Neural progenitor cell (in vitro differentiated cells): ENCODE measurements around the gene PRX. TPM values are rescaled to one million over a fixed set of nuclear protein-coding genes. Genes with fewer than 3 reads are reported as not detected.

Experiments
- DNase-seq: peaks from one replicate; pipeline ENCODE4 v3.0.0-alpha.2; 2016; ENCODE audit warnings: low spot score
- H2AFZ ChIP-seq: fragments of 200-600 bp; sonication (generic); replicated peaks from 2 replicates; pipeline ENCODE4 v1.6.1; 2016; ENCODE audit warnings: antibody characterized with exemption
- H3F3A ChIP-seq: fragments of 200-600 bp; sonication (generic); 2 replicates; pipeline ENCODE4 v1.6.1; 2016; ENCODE audit warnings: antibody characterized with exemption, low read depth
- H3K27ac ChIP-seq: fragments of 200-600 bp; sonication (generic); 2 replicates; pipeline ENCODE4 v1.5.1; 2016; ENCODE audit warnings: mild to moderate bottlenecking
- H3K27me3 ChIP-seq: fragments of 200-600 bp; sonication (generic); 2 replicates; pipeline ENCODE4 v1.6.1; 2016; ENCODE audit warnings: mild to moderate bottlenecking, moderate library complexity
- H3K36me3 ChIP-seq: fragments of 200-600 bp; sonication (generic); 2 replicates; pipeline ENCODE4 v1.5.1; 2016
- H3K4me1 ChIP-seq: fragments of 200-600 bp; sonication (generic); 2 replicates; pipeline ENCODE4 v1.6.1; 2016; ENCODE audit warnings: mixed run types
- H3K4me2 ChIP-seq: fragments of 200-600 bp; sonication (generic); 2 replicates; pipeline ENCODE4 v1.6.1; 2016
- H3K4me3 ChIP-seq: fragments of 200-600 bp; sonication (generic); 2 replicates; pipeline ENCODE4 v1.5.1; 2016
- H3K79me2 ChIP-seq: fragments of 200-600 bp; sonication (generic); 2 replicates; pipeline ENCODE4 v1.6.1; 2016; ENCODE audit warnings: low read depth
- H3K9ac ChIP-seq: fragments of 200-600 bp; sonication (generic); 2 replicates; pipeline ENCODE4 v1.6.1; 2016
- H3K9me3 ChIP-seq: fragments of 200-600 bp; sonication (generic); 2 replicates; pipeline ENCODE4 v1.5.1; 2016; ENCODE audit warnings: low read depth
- H4K20me1 ChIP-seq: fragments of 200-600 bp; sonication (generic); 2 replicates; pipeline ENCODE4 v1.6.1; 2016; ENCODE audit warnings: low read depth
- H3K27ac Mint-ChIP-seq: 3 replicates; pipeline ENCODE4 v1.8.0; 2021; ENCODE audit warnings: mixed read lengths
- H3K27me3 Mint-ChIP-seq: 2 replicates; pipeline ENCODE4 v1.8.0; 2022; ENCODE audit warnings: low read depth, mild to moderate bottlenecking, inconsistent platforms, moderate library complexity, mixed read lengths; ENCODE audit not compliant: insufficient read depth
- H3K36me3 Mint-ChIP-seq: 3 replicates; pipeline ENCODE4 v1.8.0; 2021; ENCODE audit warnings: mixed read lengths
- H3K4me1 Mint-ChIP-seq: 3 replicates; pipeline ENCODE4 v1.8.0; 2021; ENCODE audit warnings: mixed read lengths
- H3K4me3 Mint-ChIP-seq: 3 replicates; pipeline ENCODE4 v1.8.0; 2021; ENCODE audit warnings: mild to moderate bottlenecking, moderate library complexity, mixed read lengths
- H3K9me3 Mint-ChIP-seq: 3 replicates; pipeline ENCODE4 v1.8.0; 2020; ENCODE audit warnings: mixed read lengths
- EZH2 ChIP-seq: fragments of 200-600 bp; sonication (generic); IDR thresholded peaks from 2 replicates; pipeline ENCODE4 v1.6.1; 2017; ENCODE audit warnings: antibody characterized with exemption, mild to moderate bottlenecking, moderate library complexity
- EZH2phosphoT487 ChIP-seq: fragments of 200-600 bp; sonication (generic); IDR thresholded peaks from 2 replicates; pipeline ENCODE4 v1.6.1; 2017; ENCODE audit warnings: antibody characterized with exemption
- total RNA-seq: library from RNA; depleted of rRNA; stranded (reverse); fragments of >200 nt; gene quantifications from 2 replicates; pipeline ENCODE4 v1.2.3, GENCODE V29; 2015; ENCODE audit warnings: low replicate concordance
- TF ChIP-seq, protein P1 (sequence below): fragments of 200-600 bp; sonication (generic); IDR thresholded peaks from 2 replicates; pipeline ENCODE4 v1.5.1; 2017; ENCODE audit warnings: antibody characterized with exemption, mild to moderate bottlenecking

The PRX gene
- total RNA-seq, 1 donor from 2014 or later, result 1.4 TPM

DNA sequence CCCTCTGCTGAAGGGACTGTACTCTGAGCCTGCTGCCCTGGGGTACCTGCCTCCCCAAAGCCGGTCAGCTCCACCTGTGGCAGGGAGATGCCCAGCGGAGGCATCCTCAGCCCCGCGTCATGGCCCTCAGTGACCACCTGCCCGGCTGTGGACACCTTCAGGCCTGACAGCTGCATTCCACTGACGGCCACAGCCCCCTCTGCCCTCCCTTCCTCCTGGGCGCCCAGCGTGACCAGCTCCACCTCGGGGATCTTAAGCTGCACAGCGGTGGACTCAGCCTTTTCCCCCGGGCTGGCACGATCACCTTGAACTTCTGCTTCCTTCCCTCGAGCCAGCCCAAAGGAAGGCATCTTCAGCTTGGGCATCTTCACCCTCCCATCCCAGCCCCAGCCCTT lies 18.4 kb downstream of the PRX start:
- no peak for DNase-seq
- no peaks in the 10 kb centered on the region for H3K9me3 Mint-ChIP-seq

DNA sequence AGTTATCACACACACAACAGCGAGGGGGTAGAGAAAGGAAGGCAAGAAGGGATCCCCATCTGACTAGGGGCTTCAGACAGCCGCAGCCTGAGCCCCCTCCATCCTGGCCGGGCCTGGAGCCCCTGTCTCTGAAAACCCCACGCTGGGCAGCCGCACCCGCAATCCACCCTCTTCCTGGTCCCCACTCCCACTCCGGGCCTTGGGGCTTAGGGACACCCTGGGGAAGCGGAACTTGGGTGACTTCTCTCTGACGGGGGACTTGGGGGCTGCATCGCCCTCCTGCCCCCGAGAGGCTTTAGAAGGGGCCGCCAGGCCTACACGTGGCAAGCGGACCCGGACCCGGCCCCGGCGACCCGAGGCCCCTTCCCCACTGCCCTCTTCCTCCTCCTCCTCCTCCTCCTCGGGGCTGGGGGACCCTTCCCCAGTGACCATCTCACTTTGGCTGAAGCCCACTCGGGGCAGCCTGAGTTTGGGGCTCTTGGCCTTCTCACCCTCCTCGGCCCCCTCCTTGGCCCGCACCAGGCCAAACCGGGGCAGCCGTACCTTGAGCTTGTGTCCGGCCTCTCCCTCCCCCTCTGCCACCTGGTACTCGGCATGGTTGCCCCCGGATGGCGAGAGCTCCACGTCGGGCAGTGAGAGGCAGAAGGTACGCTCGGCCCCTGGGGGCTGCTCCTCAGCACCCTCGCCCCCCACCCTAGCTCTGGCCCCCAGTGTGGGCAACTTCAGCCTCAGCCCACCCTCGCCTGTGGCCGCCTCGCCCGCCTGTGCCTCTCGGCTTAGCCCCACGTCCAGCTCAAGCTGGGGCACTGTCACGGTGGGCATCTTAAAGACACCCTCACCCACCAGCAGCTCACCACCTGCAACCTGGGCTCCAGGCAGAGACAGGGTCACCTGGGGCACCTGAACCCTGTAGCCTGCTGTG lies 19.0 kb downstream of the PRX start:
- H3F3A ChIP-seq, result peaks cover 3% of the 10 kb centered on the region
- no peak overlapping the region for H3K27ac Mint-ChIP-seq
- no peaks in the 10 kb centered on the region for H3K36me3 Mint-ChIP-seq
- no peak overlapping the region for H3K4me3 Mint-ChIP-seq
- no peaks in the 10 kb centered on the region for H3K4me1 ChIP-seq
- H3K36me3 ChIP-seq, result no peaks in the 10 kb centered on the region
- DNase-seq, result no peak
- peaks cover 15% of the 10 kb centered on the region for H3K27me3 ChIP-seq
- peaks cover 9% of the 10 kb centered on the region for H3K4me1 Mint-ChIP-seq
- H3K9me3 Mint-ChIP-seq, result no peaks in the 10 kb centered on the region
- H3K79me2 ChIP-seq, result no peaks in the 10 kb centered on the region
- H2AFZ ChIP-seq, result no peak overlapping the region
- TF ChIP-seq EZH2phosphoT487 (no peak), EZH2 (no peak)
- TF ChIP-seq, protein P1, sequence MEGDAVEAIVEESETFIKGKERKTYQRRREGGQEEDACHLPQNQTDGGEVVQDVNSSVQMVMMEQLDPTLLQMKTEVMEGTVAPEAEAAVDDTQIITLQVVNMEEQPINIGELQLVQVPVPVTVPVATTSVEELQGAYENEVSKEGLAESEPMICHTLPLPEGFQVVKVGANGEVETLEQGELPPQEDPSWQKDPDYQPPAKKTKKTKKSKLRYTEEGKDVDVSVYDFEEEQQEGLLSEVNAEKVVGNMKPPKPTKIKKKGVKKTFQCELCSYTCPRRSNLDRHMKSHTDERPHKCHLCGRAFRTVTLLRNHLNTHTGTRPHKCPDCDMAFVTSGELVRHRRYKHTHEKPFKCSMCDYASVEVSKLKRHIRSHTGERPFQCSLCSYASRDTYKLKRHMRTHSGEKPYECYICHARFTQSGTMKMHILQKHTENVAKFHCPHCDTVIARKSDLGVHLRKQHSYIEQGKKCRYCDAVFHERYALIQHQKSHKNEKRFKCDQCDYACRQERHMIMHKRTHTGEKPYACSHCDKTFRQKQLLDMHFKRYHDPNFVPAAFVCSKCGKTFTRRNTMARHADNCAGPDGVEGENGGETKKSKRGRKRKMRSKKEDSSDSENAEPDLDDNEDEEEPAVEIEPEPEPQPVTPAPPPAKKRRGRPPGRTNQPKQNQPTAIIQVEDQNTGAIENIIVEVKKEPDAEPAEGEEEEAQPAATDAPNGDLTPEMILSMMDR, result no peak
- H3K4me3 ChIP-seq, result no peak overlapping the region
- no peaks in the 10 kb centered on the region for H3K9me3 ChIP-seq
- H3K9ac ChIP-seq, result no peak overlapping the region
- H3K27me3 Mint-ChIP-seq, result peaks cover 14% of the 10 kb centered on the region
- H3K27ac ChIP-seq, result no peak overlapping the region
- H3K4me2 ChIP-seq, result no peak overlapping the region
- H4K20me1 ChIP-seq, result no peaks in the 10 kb centered on the region

More for the DNA sequence above, 18.4 kb downstream of the PRX start:
- Histone ChIP-seq H3F3A (peaks cover 8% of the 10 kb centered on the region), H3K36me3 (no peaks in the 10 kb centered on the region), H3K4me2 (no peak overlapping the region), H3K79me2 (no peaks in the 10 kb centered on the region), H4K20me1 (no peaks in the 10 kb centered on the region), H3K27me3 (peaks cover 21% of the 10 kb centered on the region), H3K4me3 (no peak overlapping the region), H3K9ac (no peak overlapping the region), H2AFZ (no peak overlapping the region), H3K9me3 (no peaks in the 10 kb centered on the region), H3K27ac (no peak overlapping the region), H3K4me1 (no peaks in the 10 kb centered on the region)
- TF ChIP-seq, protein P1, result no peak
- TF ChIP-seq EZH2phosphoT487 (no peak), EZH2 (no peak)
- Mint-ChIP-seq H3K36me3 (no peaks in the 10 kb centered on the region), H3K4me3 (no peak overlapping the region), H3K4me1 (peaks cover 14% of the 10 kb centered on the region), H3K27ac (no peak overlapping the region), H3K27me3 (peaks cover 18% of the 10 kb centered on the region)

DNA sequence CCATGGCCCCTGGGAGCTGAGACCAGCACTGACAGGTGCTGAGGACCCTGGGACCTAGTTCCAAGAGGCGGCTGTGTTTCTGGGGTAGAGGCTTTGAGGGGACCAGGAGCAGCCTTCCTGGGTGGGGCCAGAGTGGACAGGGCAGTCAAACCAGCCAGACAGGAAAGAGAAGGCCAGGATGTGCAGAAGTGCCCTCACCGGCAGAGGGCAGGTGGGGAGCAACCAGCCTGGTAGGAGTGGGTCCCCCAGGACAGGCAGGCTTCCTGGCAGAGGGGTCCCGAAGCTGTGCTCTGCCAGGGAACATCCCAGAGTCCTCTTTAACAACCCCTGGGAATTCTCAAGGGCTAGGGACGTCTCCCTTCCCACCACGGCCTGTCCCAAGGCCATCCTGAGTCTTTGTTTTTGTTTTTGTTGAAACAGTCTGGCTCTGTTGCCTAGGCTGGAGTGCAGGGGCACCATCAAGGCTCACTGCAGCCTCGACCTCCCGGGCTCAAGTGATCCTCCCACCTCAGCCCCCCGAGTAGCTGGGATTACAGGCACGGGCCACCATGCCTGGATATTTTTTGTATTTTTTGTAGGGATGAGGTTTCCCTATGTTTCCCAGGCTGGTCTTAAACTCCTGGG lies 20.2 kb downstream of the PRX start:
- Histone ChIP-seq H3K4me3 (no peak overlapping the region), H3K4me1 (no peaks in the 10 kb centered on the region), H3K27ac (no peak overlapping the region), H3F3A (no peaks in the 10 kb centered on the region), H2AFZ (no peak overlapping the region), H4K20me1 (no peaks in the 10 kb centered on the region), H3K36me3 (no peaks in the 10 kb centered on the region), H3K4me2 (no peak overlapping the region), H3K9ac (no peak overlapping the region), H3K27me3 (peaks cover 4% of the 10 kb centered on the region), H3K79me2 (no peaks in the 10 kb centered on the region), H3K9me3 (no peaks in the 10 kb centered on the region)
- TF ChIP-seq EZH2phosphoT487, result no peak
- TF ChIP-seq, protein P1, result no peak
- no peak for TF ChIP-seq EZH2
- Mint-ChIP-seq H3K36me3 (no peaks in the 10 kb centered on the region), H3K9me3 (no peaks in the 10 kb centered on the region), H3K27me3 (peaks cover 10% of the 10 kb centered on the region), H3K4me3 (no peak overlapping the region), H3K27ac (no peak overlapping the region), H3K4me1 (peaks cover 5% of the 10 kb centered on the region)
- no peak for DNase-seq
